T-helper 1 cell (primary cell): ENCODE measurements around the gene MUC3A.
"Not testable (repeated sequence)": the region's sequence is repeated elsewhere in the genome, so short reads cannot be mapped to it uniquely, and the experiment has no call there.

Source experiments
- DNase-seq, 5 donors: peaks; one replicate each; pipeline ENCODE4 v3.0.0-alpha.2; 2012 to 2020
- total RNA-seq, 4 donors: gene quantifications; one replicate each; lab custom pipeline; 2026; lab: John Stamatoyannopoulos, UW

The MUC3A gene
- total RNA-seq, result 0 to 0.30 (median 0.06) reads per million in 4 donors

- no peak for DNase-seq
These were observed at the start of gene MUC3A for GRCh38 chr7:100949227-100949932. TSS of gene MUC3A (plus strand) at chr7:100949534. CDS start at chr7:100949625, 91 bp downstream.

- no peak for DNase-seq
These were observed 48.4 kb upstream of the MUC3A start for GRCh38 chr7:100900978-100901377.

GRCh38 chr7:100901921-100902332, 47.4 kb upstream of the MUC3A start:
- no peak for DNase-seq

GRCh38 chr7:100902638-100903037, 46.7 kb upstream of the MUC3A start:
- no peak for DNase-seq

- no peak for DNase-seq
These were observed 40.8 kb upstream of the MUC3A start for GRCh38 chr7:100908512-100908911.

GRCh38 chr7:100910443-100910842, 38.9 kb upstream of the MUC3A start:
- DNase-seq, result not testable (repeated sequence)

GRCh38 chr7:100911484-100911883, 37.9 kb upstream of the MUC3A start:
- no peak for DNase-seq

- DNase-seq, result no peak
These were observed 35.0 kb upstream of the MUC3A start for GRCh38 chr7:100914208-100914878.

GRCh38 chr7:100914879-100915447, 34.4 kb upstream of the MUC3A start:
- no peak for DNase-seq

- DNase-seq, result not testable (repeated sequence)
These were observed 30.0 kb upstream of the MUC3A start for GRCh38 chr7:100919335-100919734.

- not testable (repeated sequence) for DNase-seq
These were observed 29.4 kb upstream of the MUC3A start for GRCh38 chr7:100919779-100920437.

GRCh38 chr7:100921039-100921438, 28.3 kb upstream of the MUC3A start:
- no peak for DNase-seq

GRCh38 chr7:100923616-100924015, 25.7 kb upstream of the MUC3A start:
- not testable (repeated sequence) for DNase-seq

- no peak for DNase-seq
These were observed 19.5 kb upstream of the MUC3A start for GRCh38 chr7:100929808-100930174.

GRCh38 chr7:100933734-100934133, 15.6 kb upstream of the MUC3A start:
- DNase-seq, result no peak

- DNase-seq, result not testable (repeated sequence)
These were observed 14.0 kb upstream of the MUC3A start for GRCh38 chr7:100935381-100935780.

GRCh38 chr7:100936167-100936566, 13.2 kb upstream of the MUC3A start:
- not testable (repeated sequence) for DNase-seq

- no peak for DNase-seq
These were observed 7.1 kb upstream of the MUC3A start for GRCh38 chr7:100942045-100942774.

GRCh38 chr7:100943693-100944092, 5.6 kb upstream of the MUC3A start:
- DNase-seq, result no peak

GRCh38 chr7:100944138-100944537, 5.2 kb upstream of the MUC3A start:
- no peak for DNase-seq

- DNase-seq, result no peak
These were observed 3.2 kb upstream of the MUC3A start for GRCh38 chr7:100946111-100946510.

- DNase-seq, result no peak
These were observed 2.5 kb upstream of the MUC3A start for GRCh38 chr7:100946766-100947365.
